Activated CD8-positive, alpha-beta memory T cell treated with anti-CD3 and anti-CD28 coated beads for 4 hours (primary cell): ENCODE measurements around the gene RAPGEF5.

Source experiments
- DNase-seq, 2 donors: peaks; one replicate each; pipeline ENCODE4 v3.0.0-alpha.2; 2020; ENCODE audit warnings: low read depth in 2 of 2

The RAPGEF5 gene

DNA sequence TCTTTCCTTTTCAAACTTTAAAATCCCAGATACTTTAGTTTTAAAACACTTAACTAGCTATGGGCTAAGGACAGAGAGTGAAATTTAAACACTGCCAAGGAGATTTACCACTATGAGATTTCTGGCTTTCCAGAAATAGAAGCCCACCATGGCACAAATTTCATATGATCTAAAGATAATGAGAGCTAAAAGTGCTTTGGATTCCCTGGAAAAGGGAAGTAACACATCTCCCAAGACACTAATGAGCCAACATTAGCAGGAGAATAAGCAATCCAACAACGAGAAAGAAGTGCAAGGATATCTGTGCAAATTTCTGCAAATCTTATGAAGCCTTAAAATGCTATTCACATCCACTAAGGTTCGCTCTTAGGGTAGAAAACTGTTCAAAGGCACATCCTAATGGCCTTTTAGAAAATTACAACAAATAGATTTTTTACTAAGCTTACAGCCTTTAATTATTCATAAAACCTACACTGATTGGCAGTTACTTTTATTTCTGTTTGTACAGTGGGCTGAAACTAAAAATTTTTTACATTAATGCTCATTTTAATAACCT is 100.3 kb downstream of the RAPGEF5 start:
- DNase-seq = no peak

DNA sequence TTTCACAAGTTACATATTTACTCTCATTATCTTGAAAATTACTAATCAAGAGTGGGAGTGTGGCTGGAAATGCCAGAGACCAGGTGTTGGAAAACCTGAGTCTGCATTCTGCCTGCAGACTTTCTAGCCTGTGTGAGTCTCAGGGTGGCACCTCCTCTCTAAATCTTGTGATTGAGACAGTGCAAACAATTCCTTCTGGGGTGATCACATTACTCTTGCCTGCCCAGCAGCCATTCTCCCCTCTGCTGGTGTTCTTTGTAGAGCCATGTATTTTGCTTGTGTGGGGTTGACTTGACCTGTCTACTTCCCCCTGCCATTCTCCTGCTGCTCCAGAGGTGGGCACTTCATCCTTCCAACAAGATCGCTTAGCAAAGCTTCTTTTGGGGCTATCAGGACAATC is 101.1 kb downstream of the RAPGEF5 start:
- DNase-seq = no peak

DNA sequence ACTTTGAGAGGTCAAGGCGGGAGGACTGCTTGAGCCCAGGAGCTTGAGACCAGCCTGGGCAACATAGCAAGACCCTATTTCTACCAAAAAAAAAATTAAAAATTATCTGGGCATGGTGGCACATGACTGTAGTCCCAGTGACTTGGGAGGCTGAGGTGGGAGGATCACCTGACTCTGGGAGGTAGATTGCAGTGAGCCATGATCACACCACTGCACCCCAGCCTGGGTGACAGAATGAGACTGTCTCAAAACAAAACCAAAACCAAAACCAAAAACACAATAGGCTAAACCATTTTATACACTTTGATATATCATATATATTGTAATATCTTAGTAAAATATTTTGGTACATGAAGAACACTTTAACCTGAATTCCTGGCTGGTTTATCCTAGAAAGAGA is 101.6 kb downstream of the RAPGEF5 start:
- no peak for DNase-seq

DNA sequence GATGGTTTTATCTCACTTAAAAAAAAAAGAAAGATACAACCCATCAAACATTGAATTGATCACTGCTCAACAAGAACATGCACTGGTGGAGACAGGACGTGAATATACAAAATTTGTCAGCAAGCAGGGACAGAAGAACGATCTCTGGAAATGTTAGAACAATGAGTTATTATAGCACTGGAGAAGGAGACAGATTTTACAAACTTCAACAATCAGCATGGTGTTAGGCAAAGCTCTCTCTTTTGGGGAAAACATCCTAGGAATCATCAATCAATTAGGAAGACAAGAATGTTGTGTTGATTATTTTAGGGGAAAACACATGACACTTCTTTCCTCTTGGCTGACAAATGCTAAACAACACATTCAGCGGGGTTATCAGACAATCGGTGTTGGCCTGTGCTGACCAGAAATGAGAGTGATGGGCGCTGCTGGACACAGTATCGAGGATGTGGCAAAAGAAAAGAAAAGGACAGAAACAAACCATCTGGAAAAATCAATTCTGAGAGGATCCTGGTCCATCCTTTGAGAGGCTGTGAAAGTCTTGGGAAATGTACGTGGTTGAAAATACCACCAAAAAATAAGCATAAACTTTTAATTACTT is 103.9 kb downstream of the RAPGEF5 start:
- no peak for DNase-seq

GRCh38 chr7:22252016-22252415 is 104.9 kb downstream of the RAPGEF5 start:
- no peak for DNase-seq

GRCh38 chr7:22251281-22251680 is 105.7 kb downstream of the RAPGEF5 start:
- DNase-seq = no peak

DNA sequence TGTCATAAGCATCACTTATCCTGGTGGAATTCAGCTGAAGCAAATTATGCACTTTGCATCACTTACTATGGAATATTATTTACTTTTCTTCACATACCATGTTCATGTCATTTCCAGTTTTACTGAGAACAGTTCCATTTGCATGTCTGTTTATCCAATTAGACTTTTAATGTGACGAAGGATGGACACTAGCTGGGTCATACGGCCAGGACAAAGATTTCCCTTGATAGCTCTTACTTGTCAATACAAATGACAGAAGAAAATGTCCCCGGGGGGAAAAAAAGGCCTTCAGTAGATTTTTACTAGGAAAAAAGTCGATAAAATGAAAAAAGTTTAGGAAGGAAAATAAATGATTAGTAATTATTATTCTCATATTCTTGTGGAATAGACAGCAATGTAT is 106.6 kb downstream of the RAPGEF5 start:
- no peak for DNase-seq

DNA sequence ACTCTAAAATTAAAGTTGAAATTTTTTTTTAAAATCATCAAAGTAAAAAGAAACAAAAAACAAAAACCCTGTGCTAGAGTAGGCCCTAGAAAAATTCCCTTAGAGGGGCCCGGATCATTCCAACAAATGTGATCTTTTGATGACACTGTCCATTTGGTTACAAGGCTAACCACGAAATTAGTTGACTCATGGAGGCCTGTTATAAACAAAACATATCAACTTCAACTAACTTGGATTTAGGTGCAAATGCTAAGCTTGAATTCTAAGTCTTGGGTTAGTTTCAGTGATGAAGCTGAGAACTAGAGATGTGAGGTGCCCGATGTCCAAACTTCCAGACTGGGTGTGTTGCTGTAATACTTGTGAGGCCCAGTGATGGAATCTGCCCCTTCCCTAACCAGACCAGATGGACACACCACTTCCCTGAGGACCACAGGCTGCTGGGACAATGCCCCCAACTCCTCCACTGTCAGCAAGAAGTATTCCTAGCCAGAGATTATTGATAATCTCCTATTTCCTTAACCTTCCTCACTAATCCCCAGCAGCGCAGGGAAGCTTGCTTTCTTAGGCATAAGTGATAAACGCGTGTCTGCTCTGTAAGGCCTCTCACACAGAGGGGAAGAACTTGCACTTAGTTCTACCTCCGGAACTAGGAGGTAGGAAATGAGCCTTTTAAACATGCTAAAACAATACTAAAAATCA is 108.7 kb downstream of the RAPGEF5 start:
- no peak for DNase-seq

- no peak for DNase-seq
Measured at GRCh38 chr7:22241805-22242390, 115.1 kb downstream of the RAPGEF5 start.

DNA sequence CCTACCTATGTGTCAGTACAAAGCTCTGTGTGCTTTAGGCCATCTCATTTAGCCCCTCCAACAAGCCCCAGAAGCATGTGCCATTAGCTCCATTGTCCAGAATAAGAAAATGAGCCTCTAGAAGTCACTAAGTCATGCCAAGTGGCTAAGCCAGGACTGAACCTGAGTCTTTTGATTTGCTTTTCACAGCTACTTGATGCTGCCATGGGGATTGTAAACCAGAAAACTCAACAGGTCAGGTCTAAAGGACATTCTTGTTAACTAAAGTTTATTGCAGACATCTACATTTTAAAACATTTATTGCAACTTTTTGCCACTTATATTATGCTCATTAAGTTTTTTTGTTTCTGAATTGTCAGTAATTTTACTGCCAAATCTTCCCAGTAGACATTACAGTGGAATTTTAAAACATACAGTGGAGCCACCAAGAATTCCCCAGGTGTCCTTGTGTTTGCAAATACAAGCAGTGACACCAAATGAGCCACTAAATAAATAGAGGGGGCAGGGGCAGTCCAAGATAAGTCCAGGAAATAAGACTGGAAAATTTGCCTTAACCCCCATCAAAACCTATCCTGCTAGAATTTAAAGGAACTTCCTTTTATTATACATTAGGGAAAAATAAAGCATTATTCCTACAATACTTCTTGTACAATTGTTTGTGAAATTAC is 115.9 kb downstream of the RAPGEF5 start:
- no peak for DNase-seq

DNA sequence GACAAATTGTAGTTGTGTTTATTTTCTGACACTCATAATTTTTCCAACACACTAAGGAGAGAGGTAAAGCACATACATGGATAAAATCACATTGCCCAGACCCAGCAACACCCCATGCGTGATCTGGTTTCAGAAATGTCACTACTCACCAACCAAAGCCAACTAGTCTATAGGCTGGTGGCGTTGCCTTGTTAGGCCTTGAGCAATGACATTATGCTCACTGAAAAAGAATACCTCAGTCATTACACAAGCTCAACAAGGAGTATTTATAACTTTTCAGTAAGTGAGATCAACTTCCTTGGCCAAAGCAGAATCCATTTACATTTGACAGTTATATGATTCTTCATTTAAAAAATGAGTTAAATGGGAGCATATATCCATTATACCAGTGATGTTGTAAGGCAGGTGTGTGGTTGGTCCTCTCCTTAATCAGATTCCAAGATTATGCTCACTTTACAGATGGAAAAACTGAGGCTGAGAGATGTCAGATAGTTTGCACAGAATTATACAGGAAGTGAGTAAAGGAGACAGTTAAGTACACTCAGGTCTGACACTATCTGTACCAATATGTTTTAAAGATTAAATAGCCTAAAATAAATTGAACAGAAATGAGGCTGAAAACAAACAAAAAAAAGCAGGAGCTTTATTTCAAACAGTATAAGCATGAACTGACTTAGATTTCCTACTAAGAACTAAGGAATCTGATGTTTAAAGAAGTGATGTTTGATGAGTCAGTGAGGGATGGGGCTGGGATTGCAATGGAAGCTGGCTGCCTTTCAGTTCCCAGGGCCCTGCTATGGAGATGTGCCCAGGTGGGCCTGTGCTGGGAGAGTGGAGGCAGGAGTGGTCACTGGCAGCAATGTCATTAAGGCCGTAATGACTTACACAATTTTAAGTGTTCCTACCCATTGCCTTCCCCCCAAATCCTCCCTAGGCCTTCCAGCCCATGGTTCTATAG is 118.3 kb downstream of the RAPGEF5 start:
- no peak for DNase-seq

GRCh38 chr7:22235134-22235533 is 121.8 kb downstream of the RAPGEF5 start:
- DNase-seq = no peak

DNA sequence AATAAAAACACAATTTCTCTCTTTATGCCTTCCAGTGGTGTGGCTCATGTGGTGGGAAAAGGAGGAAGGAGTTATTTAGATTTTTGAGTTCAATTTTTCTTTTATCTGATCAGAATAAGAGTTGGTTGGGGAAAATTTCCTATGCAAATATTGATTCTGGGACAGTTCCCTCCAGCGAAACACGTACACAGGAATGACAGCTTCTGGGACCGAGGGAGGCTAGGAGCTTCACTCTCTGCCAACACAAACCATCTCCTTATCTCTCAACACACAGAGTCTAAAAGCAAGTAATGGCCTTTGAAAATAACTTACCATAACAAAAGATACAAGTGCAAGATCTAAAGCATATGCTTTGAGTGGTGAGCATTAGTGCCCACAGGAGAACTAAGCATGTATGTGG is 122.7 kb downstream of the RAPGEF5 start:
- no peak for DNase-seq

- DNase-seq = no peak
Measured at GRCh38 chr7:22231806-22232205, 125.1 kb downstream of the RAPGEF5 start.

DNA sequence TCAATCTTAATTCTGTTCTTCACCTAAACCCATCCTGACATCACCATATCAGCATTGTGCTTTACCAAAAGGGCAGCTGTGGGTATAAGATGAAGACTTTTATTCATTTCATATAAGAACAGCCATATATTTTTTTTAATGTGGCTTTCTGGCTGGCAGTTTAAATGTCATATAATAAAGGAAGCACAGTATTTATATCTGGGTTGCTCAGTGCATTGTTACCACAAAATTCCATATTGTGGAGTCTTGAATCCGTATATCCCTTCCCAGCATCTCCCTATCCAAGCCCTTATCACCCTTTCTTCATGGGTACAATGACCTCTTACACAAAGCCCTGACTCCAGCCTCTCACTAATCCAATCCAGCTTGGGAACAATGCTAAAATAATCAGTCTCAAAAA is 125.8 kb downstream of the RAPGEF5 start:
- no peak for DNase-seq

GRCh38 chr7:22230238-22230637 is 126.7 kb downstream of the RAPGEF5 start:
- DNase-seq = no peak

DNA sequence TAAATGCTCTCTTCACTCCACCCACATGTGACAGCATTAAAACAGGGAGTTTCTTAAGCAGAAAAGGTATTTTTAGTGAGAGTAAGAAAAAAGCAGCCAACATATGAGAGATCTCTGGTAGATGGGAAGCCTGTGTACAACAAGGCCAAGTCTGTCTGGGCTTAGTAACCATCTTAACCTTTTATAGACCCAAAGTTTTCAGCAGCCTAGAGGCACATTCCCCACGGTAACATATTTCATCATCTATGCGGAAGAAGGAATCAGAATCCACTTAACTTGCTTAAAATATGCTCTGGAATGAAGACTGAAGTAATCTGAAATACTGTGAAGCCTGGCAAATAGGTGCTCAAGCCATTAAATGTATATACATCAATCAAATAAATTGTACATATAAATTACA is 127.8 kb downstream of the RAPGEF5 start:
- DNase-seq = no peak

DNA sequence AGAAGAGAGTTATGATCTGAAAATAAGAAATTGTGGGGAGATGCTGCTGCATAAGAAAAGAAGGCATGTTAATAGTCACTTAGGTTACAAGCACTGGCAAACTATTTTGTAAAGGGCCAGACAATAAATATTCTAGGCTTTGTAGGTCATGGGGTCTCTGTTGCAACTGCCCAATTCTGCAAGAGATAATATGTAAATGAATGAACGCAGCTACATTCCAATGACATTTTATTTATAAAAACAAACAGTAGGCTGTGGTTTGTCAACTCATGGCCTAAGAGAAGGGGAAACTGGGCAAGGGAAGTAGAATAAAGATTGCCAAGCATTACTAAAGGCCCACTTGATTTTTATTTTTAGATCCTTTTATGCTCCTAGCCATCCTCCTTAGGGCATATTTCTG is 133.1 kb downstream of the RAPGEF5 start:
- no peak for DNase-seq

GRCh38 chr7:22220941-22221340 is 136.0 kb downstream of the RAPGEF5 start:
- no peak for DNase-seq

DNA sequence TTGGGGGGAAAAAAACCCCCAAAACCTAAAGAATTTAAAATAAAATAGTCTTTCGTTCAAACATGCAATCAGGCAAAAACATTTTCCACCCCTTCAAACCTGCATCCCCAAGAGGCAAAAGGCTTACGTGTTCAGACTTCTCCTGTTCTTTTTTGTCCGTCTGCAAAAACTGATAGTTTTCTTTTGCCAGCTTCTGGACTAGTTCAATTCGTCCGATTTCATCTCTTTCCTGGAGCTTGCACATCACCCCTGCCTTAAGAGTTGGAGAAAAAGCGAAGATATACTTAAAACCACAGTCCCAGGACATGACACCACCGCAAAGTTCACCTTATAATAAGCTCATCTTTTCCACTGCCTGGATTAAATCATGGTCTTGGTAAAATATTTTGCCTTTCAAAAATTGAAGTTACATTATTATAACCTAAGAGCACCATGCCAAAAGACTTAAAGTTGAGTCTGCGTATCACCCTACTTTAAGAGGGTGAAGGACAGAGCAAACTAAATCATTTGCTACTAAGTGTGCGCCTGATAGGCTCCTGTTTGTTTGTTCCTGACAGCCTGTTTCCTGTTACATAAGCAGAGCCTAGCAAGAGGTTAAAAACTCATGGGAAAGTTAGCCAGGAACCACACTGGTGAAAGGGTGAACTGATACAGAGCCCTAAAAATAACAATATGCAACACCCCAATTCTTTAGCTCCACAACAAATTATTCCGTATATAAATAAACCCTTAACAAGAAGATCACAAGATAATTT is 137.0 kb downstream of the RAPGEF5 start:
- no peak for DNase-seq

- DNase-seq = no peak
Measured at GRCh38 chr7:22219036-22219435, 137.9 kb downstream of the RAPGEF5 start.
